WERI-Rb-1 (cell line): ENCODE measurements around the gene MCUR1.
"Not testable (repeated sequence)": the region's sequence is repeated elsewhere in the genome, so short reads cannot be mapped to it uniquely, and the experiment has no call there.

Experiments
- DNase-seq: peaks from one replicate; pipeline ENCODE4 v3.0.0-alpha.2; 2020
- H3K27ac ChIP-seq: fragments of 250-450 bp; sonication (Bioruptor Pico); 2 replicates; pipeline ENCODE4 v1.5.1; 2020; ENCODE audit warnings: mild to moderate bottlenecking, moderate library complexity
- H3K27me3 ChIP-seq: fragments of 250-450 bp; sonication (Bioruptor Pico); 2 replicates; pipeline ENCODE4 v1.5.1; 2021; ENCODE audit warnings: mild to moderate bottlenecking, low read depth, moderate library complexity; ENCODE audit not compliant: insufficient read depth, severe bottlenecking
- H3K36me3 ChIP-seq: fragments of 250-450 bp; sonication (Bioruptor Pico); 2 replicates; pipeline ENCODE4 v1.5.1; 2020; ENCODE audit warnings: mild to moderate bottlenecking, moderate library complexity
- H3K4me3 ChIP-seq: 2 replicates; pipeline ENCODE4 v1.5.1; 2011; ENCODE audit warnings: low read depth, mild to moderate bottlenecking, control low read depth, low read length
- H3K9me3 ChIP-seq: fragments of 250-450 bp; sonication (Bioruptor Pico); 2 replicates; pipeline ENCODE4 v1.5.1; 2021; ENCODE audit warnings: mild to moderate bottlenecking, moderate library complexity; ENCODE audit not compliant: severe bottlenecking
- CTCF ChIP-seq: IDR thresholded peaks from 2 replicates; pipeline ENCODE4 v1.5.1; 2011; ENCODE audit warnings: low read depth, mild to moderate bottlenecking, control low read depth, inconsistent platforms, low read length

Gene MCUR1

DNA sequence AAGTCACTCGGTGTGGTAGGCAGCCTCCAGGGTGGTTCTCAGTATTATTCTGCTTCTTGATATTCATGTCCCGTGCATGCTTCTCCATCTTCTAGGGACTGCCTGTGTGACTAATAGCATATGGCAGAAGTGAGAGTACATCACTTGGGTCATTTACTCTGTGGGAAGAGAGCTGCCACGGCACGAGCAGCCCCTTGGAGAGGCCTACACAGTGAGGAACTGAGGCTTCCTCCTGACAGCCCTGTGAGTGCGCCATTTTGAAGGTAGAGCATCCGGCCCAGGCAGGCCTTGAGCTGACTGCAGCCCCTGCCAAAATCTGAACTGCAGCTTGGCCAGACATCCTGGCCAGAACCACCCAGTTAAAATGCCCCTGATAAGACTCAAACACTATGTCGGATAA lies 17.3 kb upstream of the MCUR1 start:
- TF ChIP-seq CTCF = no peak
- Histone ChIP-seq H3K27me3 (no peaks in the 10 kb centered on the region), H3K4me3 (no peak overlapping the region), H3K27ac (no peak overlapping the region), H3K9me3 (peaks cover 7% of the 10 kb centered on the region), H3K36me3 (no peaks in the 10 kb centered on the region)
- DNase-seq = no peak

DNA sequence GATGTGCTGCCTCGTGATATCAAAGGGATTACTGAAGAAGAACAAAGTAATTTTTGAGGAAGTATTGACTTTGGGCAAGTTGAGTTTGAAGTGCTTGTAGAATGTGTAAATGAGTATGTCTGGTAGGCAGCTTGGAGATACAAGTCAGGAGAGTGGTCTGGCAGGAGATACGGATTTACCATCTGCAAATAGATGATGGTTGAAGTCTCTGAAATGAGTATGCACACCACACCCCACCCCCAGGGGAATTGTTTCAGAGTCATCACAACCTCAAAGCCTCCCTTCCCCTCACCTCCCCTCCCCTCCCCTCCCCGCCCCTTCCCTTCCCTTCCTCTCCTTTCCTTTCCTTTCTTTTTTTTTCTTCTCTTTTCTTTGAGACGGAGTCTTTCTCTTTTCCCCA lies 16.4 kb upstream of the MCUR1 start:
- DNase-seq = no peak
- Histone ChIP-seq H3K36me3 (no peaks in the 10 kb centered on the region), H3K9me3 (peaks cover 7% of the 10 kb centered on the region), H3K27ac (no peak overlapping the region), H3K27me3 (no peaks in the 10 kb centered on the region), H3K4me3 (no peak overlapping the region)
- no peak for TF ChIP-seq CTCF

- H3K36me3 ChIP-seq, H3K9me3 ChIP-seq, DNase-seq, H3K27me3 ChIP-seq, H3K27ac ChIP-seq, H3K4me3 ChIP-seq: not testable (repeated sequence)
Observed at GRCh38 chr6:13829419-13829818, 15.1 kb upstream of the MCUR1 start.

DNA sequence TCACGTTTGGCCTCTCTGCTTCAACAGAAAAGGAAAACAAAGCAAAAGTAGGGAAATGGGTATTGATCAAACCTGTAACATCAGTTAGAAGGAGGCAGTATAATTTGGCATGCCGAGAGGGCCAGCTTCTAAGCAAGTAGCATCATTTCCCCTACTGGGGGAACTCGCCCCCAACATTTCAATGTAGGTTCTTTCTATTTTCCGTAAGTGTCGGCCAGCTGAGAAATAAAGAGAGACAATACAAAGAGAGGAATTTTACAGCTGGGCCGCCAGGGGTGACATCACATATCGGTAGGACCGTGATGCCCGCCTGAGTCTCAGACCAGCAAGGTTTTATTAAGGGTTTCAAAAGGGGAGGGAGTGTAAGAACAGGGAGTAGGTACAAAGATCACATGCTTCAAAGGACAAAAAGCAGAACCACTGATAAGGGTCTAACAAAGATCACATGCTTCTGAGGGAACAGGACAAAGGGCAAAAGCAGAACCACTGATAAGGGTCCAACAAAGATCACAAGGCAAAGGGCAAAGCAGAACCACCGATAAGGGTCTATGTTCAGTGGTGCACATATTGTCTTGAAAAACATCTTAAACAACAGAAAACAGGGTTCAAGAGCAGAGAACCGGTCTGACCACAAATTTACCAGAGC lies 14.4 kb upstream of the MCUR1 start:
- not testable (repeated sequence) for H3K9me3 ChIP-seq, DNase-seq, H3K4me3 ChIP-seq, H3K36me3 ChIP-seq, H3K27ac ChIP-seq, H3K27me3 ChIP-seq

DNA sequence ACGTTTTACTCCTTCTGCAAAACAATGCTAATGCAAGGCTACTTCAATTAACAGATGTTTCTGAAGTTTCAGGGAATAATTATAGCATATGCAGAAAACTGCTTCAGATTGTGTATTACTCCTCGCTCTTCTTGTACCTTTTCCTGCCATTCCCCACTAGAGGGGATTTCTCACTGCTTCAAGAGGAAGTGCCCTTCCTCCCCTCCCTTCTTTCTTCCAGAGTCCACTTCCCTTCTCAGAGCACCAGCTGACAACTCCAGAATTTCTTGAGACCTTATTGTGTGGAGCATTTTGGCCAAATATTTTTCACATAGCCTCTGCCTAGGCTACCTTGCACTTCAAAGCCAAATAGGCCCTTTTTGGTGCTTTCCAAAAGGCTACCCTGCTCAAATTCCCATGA lies 12.7 kb upstream of the MCUR1 start:
- DNase-seq = no peak
- Histone ChIP-seq H3K36me3 (no peaks in the 10 kb centered on the region), H3K27ac (no peak overlapping the region), H3K9me3 (peaks cover 7% of the 10 kb centered on the region), H3K4me3 (no peak overlapping the region), H3K27me3 (no peaks in the 10 kb centered on the region)
- TF ChIP-seq CTCF = no peak

- peaks cover 7% of the 10 kb centered on the region for H3K9me3 ChIP-seq
- no peak for TF ChIP-seq CTCF
- no peaks in the 10 kb centered on the region for H3K36me3 ChIP-seq
- H3K27me3 ChIP-seq = no peaks in the 10 kb centered on the region
- H3K27ac ChIP-seq = no peak overlapping the region
- no peak for DNase-seq
- H3K4me3 ChIP-seq = no peak overlapping the region
Observed at GRCh38 chr6:13825871-13826270, 11.5 kb upstream of the MCUR1 start.

DNA sequence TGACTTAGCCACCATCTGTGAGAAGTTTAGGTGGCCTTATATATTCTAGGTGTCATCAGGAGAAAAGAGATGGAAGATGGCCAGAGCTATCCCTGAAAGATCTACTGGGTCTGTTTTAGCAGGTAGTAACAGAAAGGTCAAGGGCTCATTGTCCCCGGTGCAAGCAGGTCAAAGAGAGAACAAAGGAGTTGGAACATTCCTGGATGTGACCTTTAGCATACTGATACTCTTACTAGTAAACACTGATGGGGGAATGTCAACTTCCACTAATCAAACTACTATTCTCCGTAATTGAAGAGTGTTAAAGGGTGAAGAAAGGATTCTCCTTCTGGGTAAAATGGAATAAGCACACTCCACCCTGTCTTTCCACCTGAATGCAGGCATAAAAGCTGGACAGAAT lies 4.0 kb upstream of the MCUR1 start:
- H3K27me3 ChIP-seq = no peaks in the 10 kb centered on the region
- no peak overlapping the region for H3K4me3 ChIP-seq
- no peak for DNase-seq
- no peak for TF ChIP-seq CTCF
- no peak overlapping the region for H3K27ac ChIP-seq
- H3K9me3 ChIP-seq = no peaks in the 10 kb centered on the region
- 0 out of 2 replicates have a peak, but pooled peaks cover 3% of the 10 kb centered on the region for H3K36me3 ChIP-seq
